Nephron progenitor cell (in vitro differentiated cells): Measurements from ENCODE around the gene PAH.

ENCODE experiments used
- DNase-seq: peaks from one replicate; pipeline ENCODE4 v3.0.0; 2021
- H3K27ac Mint-ChIP-seq: 2 replicates; pipeline ENCODE4 v1.8.0; 2021; ENCODE audit warnings: mild to moderate bottlenecking, moderate library complexity, mixed read lengths
- H3K27me3 Mint-ChIP-seq: 2 replicates; pipeline ENCODE4 v1.8.0; 2021; ENCODE audit warnings: mild to moderate bottlenecking, low read depth, mixed read lengths; ENCODE audit not compliant: poor library complexity
- H3K36me3 Mint-ChIP-seq: 2 replicates; pipeline ENCODE4 v1.8.0; 2021; ENCODE audit warnings: low read depth, mixed read lengths
- H3K4me1 Mint-ChIP-seq: 2 replicates; pipeline ENCODE4 v1.8.0; 2021; ENCODE audit warnings: mixed read lengths
- H3K4me3 Mint-ChIP-seq: 2 replicates; pipeline ENCODE4 v1.8.0; 2021; ENCODE audit warnings: mild to moderate bottlenecking, moderate library complexity, mixed read lengths
- H3K9me3 Mint-ChIP-seq: 2 replicates; pipeline ENCODE4 v1.8.0; 2021; ENCODE audit warnings: mild to moderate bottlenecking, moderate library complexity, mixed read lengths
- CTCF ChIP-seq: fragments of 200-600 bp; sonication (generic); IDR thresholded peaks from 2 replicates; pipeline ENCODE4 v1.5.0; 2021; ENCODE audit warnings: antibody characterized with exemption

The PAH gene

GRCh38 chr12:102808412-102808811, 108.6 kb downstream of the PAH start:
- TF ChIP-seq CTCF = no peak
- Mint-ChIP-seq H3K4me3 (no peak overlapping the region), H3K9me3 (no peaks in the 10 kb centered on the region), H3K4me1 (no peaks in the 10 kb centered on the region), H3K27me3 (peaks cover 14% of the 10 kb centered on the region), H3K36me3 (no peaks in the 10 kb centered on the region), H3K27ac (no peak overlapping the region)
- no peak for DNase-seq

GRCh38 chr12:102806592-102806991, 110.5 kb downstream of the PAH start:
- Mint-ChIP-seq H3K36me3 (no peaks in the 10 kb centered on the region), H3K27me3 (peaks cover 6% of the 10 kb centered on the region), H3K9me3 (no peaks in the 10 kb centered on the region), H3K27ac (no peak overlapping the region), H3K4me1 (no peaks in the 10 kb centered on the region), H3K4me3 (no peak overlapping the region)
- no peak for TF ChIP-seq CTCF
- no peak for DNase-seq

DNA sequence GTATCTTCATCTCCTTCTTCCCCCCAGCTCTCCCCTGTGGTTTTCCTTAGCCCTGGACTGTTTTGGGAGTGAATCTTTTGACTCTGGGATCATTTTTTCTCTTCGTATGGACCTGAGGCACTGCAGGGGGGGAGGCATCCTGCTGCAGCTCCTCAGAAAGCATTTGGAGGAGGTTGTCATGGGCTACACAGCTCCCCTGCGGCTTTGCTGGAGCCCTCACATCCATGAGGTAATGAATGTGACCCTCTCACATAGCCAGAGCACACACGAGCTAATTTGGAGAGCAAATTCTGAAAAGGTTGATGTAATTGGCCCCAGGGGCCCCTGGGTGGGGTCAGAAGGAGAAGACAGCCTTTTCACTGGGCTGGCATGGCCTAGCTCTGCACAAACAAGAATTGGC, 110.9 kb downstream of the PAH start:
- DNase-seq = no peak
- no peaks in the 10 kb centered on the region for H3K9me3 Mint-ChIP-seq
- H3K36me3 Mint-ChIP-seq = no peaks in the 10 kb centered on the region
- H3K4me1 Mint-ChIP-seq = no peaks in the 10 kb centered on the region
- H3K4me3 Mint-ChIP-seq = no peak overlapping the region
- TF ChIP-seq CTCF = no peak
- H3K27me3 Mint-ChIP-seq = peaks cover 8% of the 10 kb centered on the region
- no peak overlapping the region for H3K27ac Mint-ChIP-seq

DNA sequence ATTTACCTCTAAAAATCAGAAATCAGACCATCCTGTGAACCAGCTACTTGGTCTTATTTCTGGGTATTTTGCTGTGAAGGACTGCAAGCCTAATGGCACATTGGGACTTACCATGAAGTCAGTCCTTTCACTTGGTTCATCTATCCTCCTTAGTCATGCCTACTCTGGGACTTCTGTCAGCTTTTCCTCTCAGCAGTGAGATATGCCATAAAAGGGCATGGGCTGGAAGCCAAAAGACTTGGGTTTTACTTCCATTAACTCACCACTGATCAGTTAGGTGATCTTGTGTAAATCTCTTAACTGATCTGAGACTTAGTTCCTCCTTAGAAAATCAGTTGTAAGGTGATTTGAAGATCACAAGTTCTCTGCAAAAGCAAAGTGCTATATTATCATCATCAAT, 116.5 kb downstream of the PAH start:
- Mint-ChIP-seq H3K27ac (no peak overlapping the region), H3K9me3 (no peaks in the 10 kb centered on the region), H3K4me1 (no peaks in the 10 kb centered on the region), H3K36me3 (no peaks in the 10 kb centered on the region), H3K4me3 (no peak overlapping the region), H3K27me3 (peaks cover 8% of the 10 kb centered on the region)
- no peak for DNase-seq
- TF ChIP-seq CTCF = no peak

- H3K27ac Mint-ChIP-seq = no peak overlapping the region
- H3K4me1 Mint-ChIP-seq = no peaks in the 10 kb centered on the region
- no peak overlapping the region for H3K4me3 Mint-ChIP-seq
- H3K36me3 Mint-ChIP-seq = no peaks in the 10 kb centered on the region
- no peaks in the 10 kb centered on the region for H3K9me3 Mint-ChIP-seq
- no peak for TF ChIP-seq CTCF
- peaks cover 14% of the 10 kb centered on the region for H3K27me3 Mint-ChIP-seq
- no peak for DNase-seq
These were observed 117.8 kb downstream of the PAH start for GRCh38 chr12:102799229-102799628.

GRCh38 chr12:102797528-102797927, 119.5 kb downstream of the PAH start:
- TF ChIP-seq CTCF = no peak
- Mint-ChIP-seq H3K27ac (no peak overlapping the region), H3K9me3 (no peaks in the 10 kb centered on the region), H3K4me1 (no peaks in the 10 kb centered on the region), H3K4me3 (no peak overlapping the region), H3K27me3 (peaks cover 11% of the 10 kb centered on the region), H3K36me3 (no peaks in the 10 kb centered on the region)
- DNase-seq = no peak
